Spleen (tissue), 11 donors: Measurements from ENCODE around the gene RPL7L1. TPM values are rescaled to one million over a fixed set of nuclear protein-coding genes. Genes with fewer than 3 reads are reported as not detected.

ENCODE experiments used
- DNase-seq: peaks from one replicate; pipeline ENCODE4 v3.0.0-alpha.2; 2020
- H3K27ac ChIP-seq, 8 donors: fragments of 200-600 bp; sonication (generic) in 7 of 8; 1 replicate in 4 of 8; 2 replicates in 4 of 8; pipeline versions ENCODE4 v1.5.0 to v1.8.0; 2016 to 2021; ENCODE audit warnings: inconsistent platforms in 4 of 8, mild to moderate bottlenecking in 4 of 8, moderate library complexity in 1 of 8
- H3K27me3 ChIP-seq, 7 donors: fragments of 200-600 bp; sonication (generic) in 6 of 7; replicated peaks in 1 of 7; 1 replicate in 4 of 7; 2 replicates in 3 of 7; pipeline versions ENCODE4 v1.5.0 to v1.8.0; 2016 to 2021; ENCODE audit warnings: inconsistent platforms in 3 of 7, mild to moderate bottlenecking in 1 of 7
- H3K36me3 ChIP-seq, 6 donors: fragments of 200-600 bp; sonication (generic) in 5 of 6; 1 replicate in 4 of 6; 2 replicates in 2 of 6; pipeline versions ENCODE4 v1.5.0 to v1.8.0; 2016 to 2021; ENCODE audit warnings: inconsistent platforms in 2 of 6
- H3K4me1 ChIP-seq, 6 donors: fragments of 200-600 bp; sonication (generic) in 5 of 6; 1 replicate in 3 of 6; 2 replicates in 3 of 6; pipeline versions ENCODE4 v1.5.0 to v1.8.0; 2016 to 2021; ENCODE audit warnings: inconsistent platforms in 3 of 6
- H3K4me3 ChIP-seq, 8 donors: fragments of 200-600 bp; sonication (generic) in 7 of 8; 1 replicate in 4 of 8; 2 replicates in 4 of 8; pipeline versions ENCODE4 v1.5.0 to v1.8.0; 2016 to 2021; ENCODE audit warnings: inconsistent platforms in 4 of 8, mild to moderate bottlenecking in 4 of 8, moderate library complexity in 2 of 8
- H3K9me3 ChIP-seq, 8 donors: fragments of 200-600 bp; sonication (generic) in 7 of 8; 1 replicate in 4 of 8; 2 replicates in 4 of 8; pipeline versions ENCODE4 v1.5.0 to v1.8.0; 2016 to 2021; ENCODE audit warnings: inconsistent platforms in 4 of 8
- POLR2A ChIP-seq, 3 donors: fragments of 450-650 bp; IDR thresholded peaks; one replicate each; pipeline ENCODE4 v1.5.1; 2017; ENCODE audit warnings: antibody characterized with exemption in 3 of 3, mild to moderate bottlenecking in 1 of 3
- POLR2AphosphoS5 ChIP-seq, 3 donors: sonication (generic); formaldehyde crosslinking; IDR thresholded peaks; one replicate each; pipeline ENCODE4 v1.5.1; 2017; ENCODE audit warnings: antibody characterized with exemption in 3 of 3
- WGBS, 5 donors: extraction: QIAGEN DNeasy Blood & Tissue Kit in 3 of 5; methylation state at CpG; one replicate each; pipeline versions ENCODE4 v1.1.5 to v1.1.7; 2013 to 2018; 5-methylcytosine and 5-hydroxymethylcytosine counted together
- intact Hi-C: fragments of 100-400 bp; cut with DNase I; formaldehyde crosslinking; loops from one replicate; pipeline ENCODE4 v1.15.0; 2023; ENCODE audit warnings: low total_unique reads
- polyA plus RNA-seq, 3 donors: library from polyadenylated mRNA; stranded (reverse); fragments of 200-250 nt; gene quantifications; one replicate each; pipeline ENCODE4 v1.2.1, GENCODE V29; 2013
- total RNA-seq, 7 donors: library from RNA; depleted of rRNA in 3 of 7; stranded (reverse); fragments of >200 nt in 3 of 7; fragmentation: NEBNext Ultra II Directional in 4 of 7; extraction: Animal tissue kit (Norgen Biotek cat#: 25700) in 4 of 7; gene quantifications; one replicate each; pipeline versions ENCODE4 v1.1.0 to v1.2.1, GENCODE V29; 2016 to 2021
- TF ChIP-seq, protein P1 (sequence below), 11 experiments: fragments of 200-600 bp in 7 of 11; fragments of 450-650 bp in 4 of 11; sonication (generic) in 4 of 11; IDR thresholded peaks in 8 of 11; conservative IDR thresholded peaks in 3 of 11; 1 replicate in 7 of 11; 2 replicates in 4 of 11; pipeline versions ENCODE4 v1.4.0 to v1.8.0; 2016 to 2021; ENCODE audit warnings: antibody characterized with exemption in 11 of 11, inconsistent platforms in 4 of 11, mild to moderate bottlenecking in 1 of 11
- donor health status: healthy with polysubstance abuse.
- donor health status: DM: no; HTN: no; CAD: no; lungs with moderate emphysema.
- donor health status: DM: no; HTN: no; CAD: no.
- donor health status: Bipolar disorder and iron deficiency.
- donor health status: healthy.
- donor health status: DM: no; HTN: no; CAD: no.
- donor health status: DM: yes; HTN: yes; CAD: no.

RPL7L1 gene
- total and polyA plus RNA-seq, 10 donors, result 27.6 to 92.4 (median 66.9) TPM

GRCh38 chr6:42907336-42907735 lies 27.9 kb downstream of the RPL7L1 start:
- Histone ChIP-seq H3K4me3 (no peak overlapping the region), H3K27ac (no peak overlapping the region), H3K4me1 (peaks cover 0 to 18% (median 10%) of the 10 kb centered on the region in 6 donors), H3K36me3 (no peaks in the 10 kb centered on the region), H3K9me3 (no peaks in the 10 kb centered on the region), H3K27me3 (peaks cover 0 to 13% (median 6%) of the 10 kb centered on the region in 7 donors)
- WGBS, 5 donors, result 59 to 91% (median 74%) methylated on average over 5 of the region's 5 CpGs
- no peak for DNase-seq
- intact Hi-C loops, result no loop called here
- TF ChIP-seq POLR2A (IDR thresholded peaks at IDR 0.05), result no peak
- peak in 1 of 3 donors; percentile 31 for TF ChIP-seq POLR2AphosphoS5 (IDR thresholded peaks at IDR 0.05)

- intact Hi-C loops, result no loop called here
- no peak for DNase-seq
- H3K4me1 ChIP-seq, result peaks cover 0 to 10% (median 8%) of the 10 kb centered on the region in 6 donors
- 83 to 94% (median 91%) methylated on average over 10 of the region's 10 CpGs for WGBS, 5 donors
- no peaks in the 10 kb centered on the region for H3K9me3 ChIP-seq
- no peak overlapping the region for H3K27ac ChIP-seq
- no peaks in the 10 kb centered on the region for H3K36me3 ChIP-seq
- no peak overlapping the region for H3K4me3 ChIP-seq
- H3K27me3 ChIP-seq, result peaks cover 0 to 14% (median 6%) of the 10 kb centered on the region in 7 donors
- TF ChIP-seq, protein P1, sequence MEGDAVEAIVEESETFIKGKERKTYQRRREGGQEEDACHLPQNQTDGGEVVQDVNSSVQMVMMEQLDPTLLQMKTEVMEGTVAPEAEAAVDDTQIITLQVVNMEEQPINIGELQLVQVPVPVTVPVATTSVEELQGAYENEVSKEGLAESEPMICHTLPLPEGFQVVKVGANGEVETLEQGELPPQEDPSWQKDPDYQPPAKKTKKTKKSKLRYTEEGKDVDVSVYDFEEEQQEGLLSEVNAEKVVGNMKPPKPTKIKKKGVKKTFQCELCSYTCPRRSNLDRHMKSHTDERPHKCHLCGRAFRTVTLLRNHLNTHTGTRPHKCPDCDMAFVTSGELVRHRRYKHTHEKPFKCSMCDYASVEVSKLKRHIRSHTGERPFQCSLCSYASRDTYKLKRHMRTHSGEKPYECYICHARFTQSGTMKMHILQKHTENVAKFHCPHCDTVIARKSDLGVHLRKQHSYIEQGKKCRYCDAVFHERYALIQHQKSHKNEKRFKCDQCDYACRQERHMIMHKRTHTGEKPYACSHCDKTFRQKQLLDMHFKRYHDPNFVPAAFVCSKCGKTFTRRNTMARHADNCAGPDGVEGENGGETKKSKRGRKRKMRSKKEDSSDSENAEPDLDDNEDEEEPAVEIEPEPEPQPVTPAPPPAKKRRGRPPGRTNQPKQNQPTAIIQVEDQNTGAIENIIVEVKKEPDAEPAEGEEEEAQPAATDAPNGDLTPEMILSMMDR (IDR thresholded peaks at IDR 0.05 in 8 of 11, conservative IDR thresholded peaks at IDR 0.05 in 3 of 11), result no peak
- TF ChIP-seq POLR2A (IDR thresholded peaks at IDR 0.05) (no peak), POLR2AphosphoS5 (IDR thresholded peaks at IDR 0.05) (no peak)
Observed at GRCh38 chr6:42909835-42910234, 30.4 kb downstream of the RPL7L1 start.

GRCh38 chr6:42911171-42912021 lies 32.0 kb downstream of the RPL7L1 start:
- peak overlapping the region in 6 of 8 donors; percentile 7 to 60 (median 14) for H3K4me3 ChIP-seq
- TF ChIP-seq POLR2A (IDR thresholded peaks at IDR 0.05), result no peak
- no peak for TF ChIP-seq POLR2AphosphoS5 (IDR thresholded peaks at IDR 0.05)
- TF ChIP-seq, protein P1 (IDR thresholded peaks at IDR 0.05 in 8 of 11, conservative IDR thresholded peaks at IDR 0.05 in 3 of 11), result no peak
- H3K9me3 ChIP-seq, result no peaks in the 10 kb centered on the region
- H3K27ac ChIP-seq, result no peak overlapping the region
- H3K36me3 ChIP-seq, result no peaks in the 10 kb centered on the region
- peaks cover 0 to 14% (median 6%) of the 10 kb centered on the region in 7 donors for H3K27me3 ChIP-seq
- intact Hi-C loops, result no loop called here
- DNase-seq, result no peak
- H3K4me1 ChIP-seq, result peaks cover 0 to 10% (median 8%) of the 10 kb centered on the region in 6 donors
- 18 to 41% (median 21%) methylated on average over 28 to 49 of the region's 49 CpGs for WGBS, 5 donors

DNA sequence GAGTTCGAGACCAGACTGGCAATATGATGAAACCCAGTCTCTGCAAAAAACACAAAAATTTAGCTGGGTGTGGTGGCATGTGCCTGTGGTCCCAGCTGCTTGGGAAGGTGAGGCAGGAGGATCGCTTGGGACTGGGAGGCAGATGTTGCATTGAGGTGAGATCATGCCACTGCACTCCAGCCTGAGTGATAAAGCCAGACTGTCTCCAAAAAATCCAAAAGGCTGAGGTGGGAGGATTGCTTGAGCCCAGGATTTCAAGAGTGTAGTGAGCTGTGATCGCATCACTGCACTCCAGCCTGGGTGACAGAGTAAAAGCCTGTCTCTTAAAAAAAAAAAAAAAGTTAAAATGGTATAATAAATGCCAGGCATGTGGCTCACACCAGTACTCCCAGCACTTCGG lies 35.1 kb downstream of the RPL7L1 start:
- DNase-seq, result no peak
- intact Hi-C loops, result no loop called here
- H3K36me3 ChIP-seq, result no peaks in the 10 kb centered on the region

More for the DNA sequence above, 35.1 kb downstream of the RPL7L1 start:
- Histone ChIP-seq H3K9me3 (no peaks in the 10 kb centered on the region), H3K27ac (no peak overlapping the region), H3K4me3 (no peak overlapping the region), H3K27me3 (peaks cover 0 to 14% (median 6%) of the 10 kb centered on the region in 7 donors), H3K4me1 (peaks cover 0 to 10% (median 8%) of the 10 kb centered on the region in 6 donors)
- 80 to 92% (median 85%) methylated on average over 4 of the region's 4 CpGs for WGBS, 5 donors
- TF ChIP-seq, protein P1 (IDR thresholded peaks at IDR 0.05 in 8 of 11, conservative IDR thresholded peaks at IDR 0.05 in 3 of 11), result no peak
- TF ChIP-seq POLR2A (IDR thresholded peaks at IDR 0.05) (no peak), POLR2AphosphoS5 (IDR thresholded peaks at IDR 0.05) (no peak)
